Hepatocyte (in vitro differentiated cells): ENCODE results near the gene SOX6.

Experiments used
- EZH2 ChIP-seq: fragments of 200-600 bp; sonication (generic); IDR thresholded peaks from 2 replicates; pipeline ENCODE4 v1.6.1; 2016; ENCODE audit warnings: antibody characterized with exemption, mild to moderate bottlenecking, borderline replicate concordance
- EZH2phosphoT487 ChIP-seq: fragments of 200-600 bp; sonication (generic); IDR thresholded peaks from one replicate; pipeline ENCODE4 v1.6.1; 2018; ENCODE audit warnings: antibody characterized with exemption, mild to moderate bottlenecking, low read depth, moderate library complexity; ENCODE audit not compliant: unreplicated experiment, severe bottlenecking
- TF ChIP-seq, protein P1 (sequence below): fragments of 200-600 bp; sonication (generic); IDR thresholded peaks from 2 replicates; pipeline ENCODE4 v1.5.1; 2016; ENCODE audit warnings: antibody characterized with exemption, mild to moderate bottlenecking; ENCODE audit not compliant: poor library complexity

DNA sequence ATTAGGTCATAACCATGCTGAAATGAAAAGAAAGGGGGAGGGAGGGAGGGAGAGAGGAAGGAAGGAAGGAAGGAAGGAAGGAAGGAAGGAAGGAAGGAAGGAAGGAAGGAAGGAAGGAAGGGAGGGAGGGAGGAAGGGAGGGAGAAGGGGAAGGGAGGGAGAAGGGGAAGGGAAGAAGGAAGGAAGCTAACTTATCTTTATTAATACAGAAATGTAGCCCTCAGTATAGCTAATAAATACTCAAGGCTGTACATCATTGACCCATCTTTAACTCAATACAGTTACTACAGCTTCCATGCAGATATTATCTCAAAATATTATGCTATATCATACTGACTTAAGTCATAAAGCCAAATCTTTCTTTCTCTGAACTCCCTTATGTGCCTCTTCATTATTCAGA is 17.4 kb upstream of the SOX6 start:
- TF ChIP-seq, protein P1, sequence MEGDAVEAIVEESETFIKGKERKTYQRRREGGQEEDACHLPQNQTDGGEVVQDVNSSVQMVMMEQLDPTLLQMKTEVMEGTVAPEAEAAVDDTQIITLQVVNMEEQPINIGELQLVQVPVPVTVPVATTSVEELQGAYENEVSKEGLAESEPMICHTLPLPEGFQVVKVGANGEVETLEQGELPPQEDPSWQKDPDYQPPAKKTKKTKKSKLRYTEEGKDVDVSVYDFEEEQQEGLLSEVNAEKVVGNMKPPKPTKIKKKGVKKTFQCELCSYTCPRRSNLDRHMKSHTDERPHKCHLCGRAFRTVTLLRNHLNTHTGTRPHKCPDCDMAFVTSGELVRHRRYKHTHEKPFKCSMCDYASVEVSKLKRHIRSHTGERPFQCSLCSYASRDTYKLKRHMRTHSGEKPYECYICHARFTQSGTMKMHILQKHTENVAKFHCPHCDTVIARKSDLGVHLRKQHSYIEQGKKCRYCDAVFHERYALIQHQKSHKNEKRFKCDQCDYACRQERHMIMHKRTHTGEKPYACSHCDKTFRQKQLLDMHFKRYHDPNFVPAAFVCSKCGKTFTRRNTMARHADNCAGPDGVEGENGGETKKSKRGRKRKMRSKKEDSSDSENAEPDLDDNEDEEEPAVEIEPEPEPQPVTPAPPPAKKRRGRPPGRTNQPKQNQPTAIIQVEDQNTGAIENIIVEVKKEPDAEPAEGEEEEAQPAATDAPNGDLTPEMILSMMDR: no peak
- TF ChIP-seq EZH2 (no peak), EZH2phosphoT487 (no peak)
